Superior temporal gyrus (tissue), 1 donor: ENCODE data around the gene TMTC4.
"Not testable (repeated sequence)": the region's sequence is repeated elsewhere in the genome, so short reads cannot be mapped to it uniquely, and the experiment has no call there.

Source experiments
- DNase-seq: peaks from one replicate; pipeline ENCODE4 v3.0.0-alpha.2; 2016; ENCODE audit errors: extremely low spot score

Gene TMTC4

DNA sequence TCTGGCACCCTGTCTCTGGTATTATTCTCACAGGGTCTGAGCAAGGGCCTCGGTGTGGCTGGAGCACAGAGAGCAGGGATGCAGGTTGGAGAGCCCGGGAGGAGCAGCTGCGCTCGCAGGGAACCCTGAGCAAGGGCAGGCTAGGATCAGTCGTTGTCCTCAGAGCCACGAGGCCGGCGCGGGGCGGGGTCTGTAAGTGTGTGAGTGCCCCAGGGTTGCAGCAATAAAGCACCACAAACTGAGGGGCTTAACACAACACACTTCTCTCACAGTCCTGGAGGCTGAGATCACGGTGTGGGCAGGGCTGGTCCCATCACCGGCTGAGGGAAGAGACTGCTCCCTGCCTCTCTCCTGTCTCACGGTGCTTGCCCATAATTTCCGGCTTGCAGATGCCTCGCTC is 47.5 kb downstream of the TMTC4 start:
- DNase-seq: no peak

DNA sequence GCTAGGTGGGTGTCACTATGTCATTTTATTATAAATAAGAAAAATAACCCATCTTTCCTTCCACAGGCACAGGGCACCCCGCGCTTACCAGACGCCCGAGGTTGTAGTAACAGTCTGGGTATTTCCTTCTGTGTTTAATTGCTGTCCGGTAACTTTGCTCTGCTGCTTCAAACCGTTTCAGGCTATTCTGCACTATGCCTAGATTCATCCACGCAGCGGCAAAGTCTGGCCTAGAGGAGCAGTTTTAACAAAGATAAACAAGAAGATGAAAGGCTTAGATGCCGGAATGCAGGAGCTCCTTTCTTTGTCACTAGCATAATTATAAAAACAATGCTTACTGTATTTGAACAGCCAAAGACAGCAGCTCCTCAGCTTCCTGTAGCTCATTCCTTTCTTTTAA is 49.1 kb downstream of the TMTC4 start:
- DNase-seq: no peak

DNA sequence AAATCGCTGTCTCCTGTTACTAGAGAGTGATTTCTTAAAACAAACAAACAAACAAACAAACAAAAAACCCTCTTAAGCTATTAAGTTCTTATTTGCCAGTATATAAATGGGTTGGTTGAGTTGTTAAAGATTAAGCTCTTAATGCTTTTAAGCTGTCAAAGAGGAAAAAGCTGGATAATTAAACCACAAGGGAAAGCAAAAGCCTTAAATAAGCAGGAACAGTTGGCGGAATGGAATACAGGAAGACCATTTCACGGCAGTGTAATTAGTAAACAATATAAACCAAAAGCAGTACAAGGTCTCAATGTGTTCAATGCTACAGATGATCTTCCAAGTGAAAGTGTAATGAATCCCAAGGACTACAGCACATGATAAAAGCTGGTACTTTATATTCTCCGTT is 53.8 kb downstream of the TMTC4 start:
- no peak for DNase-seq

DNA sequence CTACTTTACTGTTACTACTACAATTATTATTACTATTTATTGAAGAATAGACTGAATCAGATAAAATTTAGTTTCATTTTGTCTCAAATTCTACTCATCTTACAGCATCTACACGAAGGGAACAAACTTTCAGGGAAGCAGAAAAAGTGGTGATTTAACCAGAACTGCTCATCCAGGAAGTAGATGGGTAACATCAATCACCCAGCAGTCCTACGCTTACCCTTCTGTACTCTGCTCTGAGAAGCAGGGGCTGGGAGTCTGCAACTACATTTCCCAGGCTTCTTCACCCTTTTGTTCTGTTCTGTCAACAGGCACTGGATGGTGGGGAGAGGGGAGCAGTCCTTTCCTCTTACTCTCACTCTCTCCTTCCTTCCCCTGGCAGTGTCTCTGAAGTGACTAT is 54.7 kb downstream of the TMTC4 start:
- no peak for DNase-seq

DNA sequence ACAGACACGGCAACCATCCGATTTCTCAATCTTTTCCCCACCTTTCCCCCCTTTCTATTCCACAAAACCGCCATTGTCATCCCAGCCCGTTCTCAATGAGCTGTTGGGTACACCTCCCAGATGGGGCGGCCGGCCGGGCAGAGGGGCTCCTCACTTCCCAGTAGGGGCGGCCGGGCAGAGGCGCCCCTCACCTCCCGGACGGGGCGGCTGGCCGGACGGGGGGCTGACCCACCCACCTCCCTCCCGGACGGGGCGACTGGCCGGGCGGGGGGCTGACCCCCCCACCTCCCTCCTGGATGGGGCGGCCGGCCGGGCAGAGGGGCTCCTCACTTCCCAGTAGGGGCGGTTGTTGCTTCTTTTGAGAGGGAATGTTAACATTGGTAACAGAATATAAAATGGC is 55.7 kb downstream of the TMTC4 start:
- DNase-seq: not testable (repeated sequence)

DNA sequence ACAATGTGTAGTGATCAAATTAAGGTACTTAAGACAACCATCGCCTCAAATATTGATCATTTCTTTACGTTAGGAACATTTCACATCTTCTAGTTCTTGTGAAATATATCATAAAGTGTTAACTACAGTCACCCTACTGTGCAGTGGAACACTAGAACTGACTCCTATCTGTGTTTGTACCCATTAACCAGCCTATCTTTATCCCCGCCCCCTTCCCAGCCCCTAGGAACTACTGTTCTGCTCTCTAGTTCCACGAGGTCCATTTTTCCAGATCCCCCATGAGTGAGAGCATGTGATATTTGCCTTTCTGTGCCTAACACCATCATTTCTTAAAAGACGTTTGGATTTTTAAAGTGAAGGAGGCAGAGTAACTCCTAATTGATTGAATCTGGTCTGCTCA is 61.6 kb downstream of the TMTC4 start:
- DNase-seq: no peak

DNA sequence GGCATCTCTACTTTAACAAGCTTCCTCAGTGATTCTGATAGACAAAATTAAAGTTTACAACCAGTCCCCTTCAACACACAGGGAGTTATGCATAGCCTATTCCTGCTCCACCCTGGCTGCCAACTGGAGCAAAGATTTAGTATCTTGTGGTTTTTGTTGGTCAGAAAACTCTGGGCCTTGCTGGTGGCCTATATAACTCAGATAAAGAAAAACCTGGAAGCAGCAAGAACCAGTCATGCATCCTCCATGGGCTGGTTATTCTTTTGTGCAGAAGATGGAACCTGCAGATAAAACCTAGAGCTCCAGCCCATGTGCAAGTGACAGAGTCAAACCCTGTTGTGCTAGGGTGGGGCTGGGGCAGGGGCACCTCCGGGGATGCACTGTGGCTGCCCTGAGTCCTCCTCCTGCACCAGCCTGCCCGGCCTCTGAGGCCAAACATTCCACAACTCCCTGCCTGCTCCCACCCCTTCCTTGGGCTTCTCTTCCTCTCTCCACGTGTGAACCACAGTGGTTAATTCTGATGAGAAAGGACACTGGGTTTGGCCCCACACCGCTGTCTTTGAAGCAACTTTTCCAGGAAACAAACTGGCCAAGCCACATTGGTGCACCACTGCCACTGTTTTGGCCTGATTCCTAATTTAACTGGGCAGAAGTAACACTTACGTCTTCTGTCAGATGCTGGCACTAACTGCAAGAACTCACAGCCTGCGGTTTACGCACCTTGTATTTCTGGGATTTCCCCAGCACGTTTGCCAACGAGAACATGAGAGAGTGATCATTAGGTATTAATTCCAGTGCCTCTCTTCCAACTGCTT is 62.7 kb downstream of the TMTC4 start:
- DNase-seq: no peak

DNA sequence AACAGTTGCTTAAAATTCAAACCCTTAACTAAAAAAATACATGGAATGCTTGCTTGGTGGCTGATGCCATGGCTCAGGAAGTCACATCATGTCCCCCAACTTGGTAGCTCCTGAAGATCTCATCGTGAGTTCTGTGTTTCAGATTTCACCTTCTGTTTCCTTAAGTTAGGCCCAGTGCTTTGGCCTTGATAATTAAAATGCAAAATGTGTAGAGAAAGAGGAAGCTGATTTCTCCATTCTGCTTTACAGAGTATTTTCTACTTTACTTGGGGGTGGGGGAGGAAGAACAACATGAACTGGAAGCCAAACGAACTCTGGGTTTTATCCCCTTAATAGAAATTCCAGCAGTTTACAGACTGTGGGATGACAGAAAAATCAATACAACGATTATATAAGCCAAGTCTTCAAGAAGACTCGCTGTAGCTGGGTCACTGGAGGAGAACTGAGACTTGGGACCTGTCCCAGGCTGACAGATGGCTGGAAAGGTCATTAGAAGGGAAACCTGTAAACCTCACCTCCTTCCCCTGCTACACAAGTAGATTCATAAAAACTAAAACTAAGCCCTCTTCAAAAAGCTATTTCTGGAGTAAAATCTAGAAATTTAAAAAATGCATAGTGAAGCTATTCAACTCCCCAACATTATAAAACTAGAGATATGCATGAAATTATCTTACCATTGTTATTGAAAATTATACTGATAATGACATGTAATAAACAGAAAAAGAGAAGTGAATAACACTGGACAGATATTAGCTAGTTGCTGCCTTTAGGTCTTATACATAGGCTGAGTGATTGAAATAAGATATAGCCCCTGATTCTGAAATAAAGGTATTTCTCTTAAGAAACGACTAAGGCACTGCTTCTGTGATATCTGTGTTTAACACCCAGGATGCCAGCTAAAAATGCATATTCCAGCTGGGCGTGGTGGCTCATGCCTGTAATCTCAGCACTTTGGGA is 63.9 kb downstream of the TMTC4 start:
- DNase-seq: no peak

DNA sequence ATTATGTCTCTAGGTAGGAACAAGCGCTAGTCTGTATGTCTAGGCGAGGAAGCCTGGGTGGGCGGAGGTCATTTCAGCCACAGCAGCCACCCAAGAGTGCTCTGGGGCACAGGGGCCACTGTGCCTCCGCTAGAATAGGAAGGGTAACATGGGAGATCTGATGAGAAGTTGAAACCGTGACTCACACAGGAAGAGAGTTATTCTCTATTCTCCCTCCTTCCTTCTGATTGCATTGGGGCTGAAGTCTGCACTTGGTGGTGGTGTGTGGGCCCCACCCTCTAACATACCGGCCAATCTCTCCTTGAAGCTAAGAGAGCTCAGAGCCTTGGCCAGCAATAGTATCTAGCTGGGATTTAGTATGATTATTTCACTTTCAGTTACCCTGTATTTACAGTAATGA is 65.7 kb downstream of the TMTC4 start:
- no peak for DNase-seq

DNA sequence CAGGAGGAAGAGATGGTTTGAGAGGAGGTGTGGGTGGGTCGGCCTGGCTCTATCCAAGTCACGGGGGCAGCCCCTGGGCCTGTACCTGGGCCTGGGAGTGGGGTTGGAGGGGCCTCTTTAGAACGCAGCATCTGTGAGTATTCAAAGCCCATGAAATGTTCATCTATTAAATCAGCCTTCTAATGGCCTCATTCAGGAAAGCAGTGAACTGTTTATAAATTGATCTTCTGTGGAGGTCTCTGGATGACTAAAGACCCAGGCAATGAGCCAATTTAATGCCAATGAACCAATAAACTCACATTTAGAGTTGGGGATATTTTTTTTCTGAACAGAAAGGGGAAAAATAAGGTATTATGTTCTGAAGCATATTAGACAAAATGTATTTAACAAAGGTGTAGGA is 66.1 kb downstream of the TMTC4 start:
- DNase-seq: no peak

DNA sequence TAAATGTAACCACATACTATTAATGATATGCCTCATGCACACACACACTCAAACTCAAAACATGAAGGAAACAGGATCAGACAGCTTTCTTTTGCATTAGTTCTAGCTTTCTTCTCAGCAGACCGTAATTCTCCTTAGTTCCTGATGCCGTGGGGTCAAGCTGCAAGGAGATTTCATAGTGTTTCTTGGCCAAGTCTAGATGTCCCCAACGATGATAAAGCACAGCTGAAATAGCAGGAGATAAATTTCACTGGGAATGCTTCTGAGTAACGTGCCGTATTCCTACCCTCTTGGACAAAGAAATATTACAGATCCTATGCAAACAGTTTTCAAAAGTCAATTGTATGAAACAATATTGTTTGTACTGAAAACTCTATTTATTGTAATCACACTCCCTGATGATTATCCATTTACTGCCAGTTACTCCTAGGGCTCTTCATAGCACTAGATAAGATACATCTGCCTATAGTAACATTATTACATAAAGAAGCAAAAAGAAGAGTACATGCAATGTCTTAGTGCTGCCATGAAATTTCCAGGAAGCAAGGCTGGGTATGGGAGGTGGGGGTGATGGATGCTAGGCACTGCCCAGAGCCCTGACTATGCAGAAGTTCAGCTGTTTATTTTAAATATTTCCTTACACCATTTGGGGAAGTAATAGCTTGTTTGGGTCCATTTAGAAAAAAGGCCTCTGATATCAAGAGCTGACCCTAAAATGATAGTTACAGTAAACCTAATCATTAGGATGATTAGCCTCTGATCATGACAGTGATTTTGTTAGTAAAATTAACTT is 69.5 kb downstream of the TMTC4 start:
- DNase-seq: no peak

DNA sequence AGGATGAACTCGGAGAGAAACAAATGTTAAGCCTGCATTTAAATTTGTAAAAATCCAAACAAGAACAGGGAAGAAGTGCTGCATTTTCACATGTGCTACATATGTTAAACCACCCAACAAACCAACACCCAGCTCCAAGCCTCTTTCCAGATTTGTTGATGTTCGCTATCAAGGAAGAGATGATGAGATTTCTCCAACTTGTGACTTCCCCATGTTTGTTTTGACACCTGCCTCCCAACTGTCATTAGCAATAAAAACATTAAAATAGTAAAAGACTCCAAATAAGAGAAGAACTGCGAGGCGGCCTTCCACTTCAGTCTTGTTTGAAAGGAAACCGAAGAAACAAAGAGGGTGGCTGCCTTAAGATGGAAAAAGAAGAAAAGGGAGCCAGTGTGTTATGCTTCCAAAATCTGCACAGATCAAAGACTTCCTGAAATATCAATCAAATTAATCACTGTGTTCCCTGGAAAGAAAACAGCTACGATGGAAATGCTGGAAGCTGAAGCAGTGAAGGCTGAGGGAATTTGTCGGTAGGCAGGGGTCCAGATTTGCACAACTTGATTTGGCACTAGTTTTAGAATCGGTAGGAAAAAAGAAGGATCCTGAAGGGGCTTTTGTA is 72.0 kb downstream of the TMTC4 start:
- no peak for DNase-seq

DNA sequence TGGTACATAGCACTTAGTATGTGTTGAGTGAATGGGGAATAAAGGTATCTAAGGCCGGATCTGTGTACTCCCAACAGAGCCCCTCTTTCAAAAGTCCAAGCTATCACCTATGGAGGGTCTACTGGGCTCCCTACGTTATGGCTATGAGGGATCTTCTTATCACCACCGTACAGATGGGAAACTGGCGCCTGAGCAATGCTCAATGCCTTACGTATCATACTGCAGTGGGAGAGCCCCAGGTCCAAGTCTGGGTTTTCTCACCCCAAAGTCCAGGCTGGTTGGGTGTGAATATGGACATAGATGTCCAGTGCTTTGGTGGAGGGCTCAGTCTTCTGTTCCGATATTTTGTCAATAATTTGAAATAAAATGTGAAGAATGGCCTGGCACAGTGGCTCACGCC is 72.9 kb downstream of the TMTC4 start:
- no peak for DNase-seq

DNA sequence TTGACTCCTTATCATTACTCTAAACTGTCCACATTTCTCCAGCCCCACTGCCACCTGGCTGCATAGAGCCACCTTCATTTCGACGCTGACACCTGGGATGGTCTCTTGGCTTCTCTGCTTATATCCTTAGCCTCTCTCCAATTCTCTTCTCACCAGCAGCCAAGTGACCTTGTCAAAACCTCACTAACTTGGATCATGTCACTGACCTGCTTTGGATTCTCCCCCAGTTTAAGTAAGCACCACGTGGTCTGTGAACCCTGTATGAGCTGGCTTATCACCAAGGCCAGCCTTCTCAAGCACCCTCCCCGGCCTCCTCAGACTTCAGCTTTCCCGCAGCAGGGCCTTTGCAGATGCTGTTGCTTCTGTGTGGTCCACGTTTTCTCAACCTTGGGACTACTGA is 73.7 kb downstream of the TMTC4 start:
- no peak for DNase-seq

DNA sequence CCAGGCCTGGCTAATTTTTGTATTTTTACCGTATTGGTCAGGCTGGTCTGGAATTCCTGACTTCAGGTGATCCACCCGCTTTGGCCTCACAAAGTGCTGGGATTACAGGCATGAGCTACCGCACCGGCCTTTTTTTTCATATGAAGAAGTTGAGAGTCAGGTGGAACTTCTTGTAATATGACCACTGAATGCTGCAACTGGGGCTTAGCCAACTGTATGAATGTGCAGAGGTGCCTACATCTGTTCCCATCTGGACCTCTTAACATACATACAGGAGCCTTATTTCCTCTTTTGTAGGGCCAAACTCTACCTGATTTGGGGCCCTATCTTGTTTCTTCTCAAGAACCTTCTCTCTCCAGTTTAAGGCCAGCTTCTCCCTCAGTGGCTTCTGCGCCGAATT is 74.1 kb downstream of the TMTC4 start:
- no peak for DNase-seq

DNA sequence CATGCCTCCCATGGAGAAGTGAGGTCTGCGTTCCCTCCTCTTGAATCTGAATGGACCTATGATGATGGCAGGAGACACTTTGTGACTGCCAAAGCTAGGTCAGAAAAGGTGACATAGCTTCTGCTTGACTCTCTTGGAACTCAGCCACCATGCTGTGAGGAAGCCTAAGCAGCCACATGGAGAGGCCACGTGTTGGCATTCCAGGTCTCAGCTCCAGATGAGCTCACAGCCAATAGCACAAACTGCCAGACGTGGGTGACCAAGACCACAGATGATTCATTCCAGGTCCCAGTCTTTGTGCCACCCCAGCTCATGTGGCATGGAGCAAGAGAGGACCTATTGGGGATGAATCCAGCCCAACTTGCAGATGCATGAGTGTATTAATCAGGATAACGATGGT is 77.3 kb downstream of the TMTC4 start:
- DNase-seq: no peak

DNA sequence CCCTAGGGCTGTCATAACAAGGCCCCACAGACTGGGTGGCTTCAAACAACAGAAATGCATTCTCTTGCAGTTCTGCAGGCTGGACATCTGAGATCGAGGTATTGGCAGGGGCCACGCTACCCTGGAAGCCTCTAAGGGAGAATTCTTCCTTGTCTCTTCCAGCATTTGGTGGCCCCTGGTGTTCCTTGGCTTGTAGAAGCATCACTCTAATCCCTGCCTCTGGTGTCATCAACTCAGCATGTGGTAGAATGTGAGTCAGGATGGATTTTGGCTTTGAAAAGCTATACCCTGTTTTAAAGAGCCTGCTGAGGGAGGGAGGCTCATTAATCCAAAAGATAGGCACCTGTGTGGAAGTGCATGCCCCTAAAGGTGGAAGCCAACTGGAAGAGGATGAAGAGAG is 78.1 kb downstream of the TMTC4 start:
- no peak for DNase-seq

DNA sequence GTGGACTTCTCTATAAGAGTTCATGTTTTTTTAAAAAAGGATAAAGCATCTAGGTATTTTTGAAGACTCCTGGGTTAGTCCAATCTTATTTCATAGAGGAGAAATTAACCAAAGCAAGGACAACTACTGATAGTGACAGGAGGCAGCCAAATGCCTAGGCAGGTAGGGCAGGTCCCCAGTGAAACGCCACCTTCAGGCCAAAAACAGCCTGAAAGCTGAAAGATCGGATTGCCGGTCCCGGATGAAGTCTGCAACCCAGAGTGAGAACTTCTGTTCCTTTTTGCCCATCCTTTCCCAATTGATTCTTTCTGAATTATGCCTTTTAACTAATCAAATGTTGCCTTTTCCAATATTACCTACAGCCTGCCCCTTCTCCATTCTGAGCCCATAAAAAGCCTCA is 79.9 kb downstream of the TMTC4 start:
- DNase-seq: no peak

DNA sequence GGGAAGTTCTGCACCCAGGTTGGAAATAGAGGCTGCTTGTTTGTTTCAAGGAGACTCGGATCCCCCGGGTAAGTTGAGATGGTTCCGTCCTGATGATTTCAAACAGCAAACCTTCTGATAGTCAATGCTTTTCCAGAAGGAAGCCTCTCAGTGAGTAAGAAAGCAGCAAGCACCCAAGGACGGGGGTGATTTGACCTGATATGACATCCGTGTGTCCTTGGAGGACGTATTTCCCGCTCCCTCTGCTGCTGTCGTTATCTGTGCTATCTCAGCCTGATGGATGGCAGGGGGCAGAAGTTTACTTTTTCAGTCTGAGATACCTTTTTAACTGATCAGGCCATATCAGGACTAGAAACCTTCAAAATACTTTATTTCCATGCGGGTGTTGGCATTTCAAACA is 80.3 kb downstream of the TMTC4 start:
- no peak for DNase-seq

DNA sequence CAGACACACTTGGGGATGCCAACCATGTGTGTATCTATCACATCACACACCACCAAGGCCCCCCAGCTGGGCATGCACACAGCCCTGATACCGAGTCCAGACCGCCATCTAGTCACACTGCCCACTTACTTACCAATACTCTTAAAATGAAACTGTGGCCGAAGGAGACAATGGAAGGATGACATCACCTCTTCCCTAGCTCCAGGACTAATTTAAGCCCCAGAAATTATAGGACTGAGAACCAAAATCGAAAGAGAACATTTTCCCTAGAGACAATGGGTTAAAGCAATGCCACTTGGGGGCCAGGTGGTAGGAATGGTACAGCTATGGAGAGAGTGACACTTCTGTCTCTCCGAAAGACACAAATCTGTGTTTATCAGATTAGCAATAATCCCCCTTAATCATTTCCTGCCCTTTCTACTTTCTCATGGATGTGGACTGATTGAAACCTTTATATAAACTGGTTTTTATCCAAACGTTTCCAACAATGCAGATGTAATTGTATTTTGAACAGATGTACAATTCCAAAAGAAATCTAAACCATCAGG is 85.3 kb downstream of the TMTC4 start:
- no peak for DNase-seq
